ENCODE data around the gene CBLN3. TPM values are rescaled to one million over a fixed set of nuclear protein-coding genes. Genes with fewer than 3 reads are reported as not detected.
A peak's percentile ranks its signal among the peaks of the same experiment; 100 is the strongest.

The CBLN3 gene
- total and polyA plus RNA-seq, 9 of the 15 experiments (the other 6 are each of a cell fraction or from before 2014, with no cell fraction given), result 0.05 to 0.59 (median 0.26) TPM; not detected in 1

- TF ChIP-seq POLR2G (IDR thresholded peaks at IDR 0.05; ENCODE audit: low read depth, low read length) (0 out of 2 replicates have a peak, but pooled peaks have one; percentile 37), NEUROD1 (IDR thresholded peaks at IDR 0.05; ENCODE audit: borderline replicate concordance, low read depth, low read length, partially characterized antibody) (no peak), ILK (tag; IDR thresholded peaks at IDR 0.05; ENCODE audit: borderline replicate concordance, low read depth) (no peak), GATAD2B (IDR thresholded peaks at IDR 0.05; ENCODE audit: borderline replicate concordance) (no peak), KLF1 (tag; IDR thresholded peaks at IDR 0.05) (no peak), CBX8 (IDR thresholded peaks at IDR 0.05; ENCODE audit: borderline replicate concordance, extremely low read depth, low read depth, low read length, poor library complexity, severe bottlenecking) (no peak), SREBF1 (IDR thresholded peaks at IDR 0.05; ENCODE audit: borderline replicate concordance, low read depth, low read length) (no peak), BCL6 (CRISPR knock-in tag; IDR thresholded peaks at IDR 0.05) (no peak), TCF3 (CRISPR knock-in tag; IDR thresholded peaks at IDR 0.05) (peak; percentile 16; the same call in 1 of the 2 replicates), SIN3A (IDR thresholded peaks at IDR 0.05; ENCODE audit: borderline replicate concordance in 2 of 2, control insufficient read depth in 1 of 2, low read depth in 2 of 2, low read length in 2 of 2) (no peak), MYNN (IDR thresholded peaks at IDR 0.05) (no peak), MYNN (CRISPR knock-in tag; IDR thresholded peaks at IDR 0.05) (no peak)
- TF ChIP-seq, protein P1, sequence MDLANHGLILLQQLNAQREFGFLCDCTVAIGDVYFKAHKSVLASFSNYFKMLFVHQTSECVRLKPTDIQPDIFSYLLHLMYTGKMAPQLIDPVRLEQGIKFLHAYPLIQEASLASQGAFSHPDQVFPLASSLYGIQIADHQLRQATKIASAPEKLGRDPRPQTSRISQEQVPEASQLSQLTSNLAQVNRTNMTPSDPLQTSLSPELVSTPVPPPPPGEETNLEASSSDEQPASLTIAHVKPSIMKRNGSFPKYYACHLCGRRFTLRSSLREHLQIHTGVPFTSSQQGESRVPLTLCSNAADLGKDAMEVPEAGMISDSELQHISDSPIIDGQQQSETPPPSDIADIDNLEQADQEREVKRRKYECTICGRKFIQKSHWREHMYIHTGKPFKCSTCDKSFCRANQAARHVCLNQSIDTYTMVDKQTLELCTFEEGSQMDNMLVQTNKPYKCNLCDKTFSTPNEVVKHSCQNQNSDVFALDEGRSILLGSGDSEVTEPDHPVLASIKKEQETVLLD (IDR thresholded peaks at IDR 0.05), result no peak
- TF ChIP-seq, protein P2, sequence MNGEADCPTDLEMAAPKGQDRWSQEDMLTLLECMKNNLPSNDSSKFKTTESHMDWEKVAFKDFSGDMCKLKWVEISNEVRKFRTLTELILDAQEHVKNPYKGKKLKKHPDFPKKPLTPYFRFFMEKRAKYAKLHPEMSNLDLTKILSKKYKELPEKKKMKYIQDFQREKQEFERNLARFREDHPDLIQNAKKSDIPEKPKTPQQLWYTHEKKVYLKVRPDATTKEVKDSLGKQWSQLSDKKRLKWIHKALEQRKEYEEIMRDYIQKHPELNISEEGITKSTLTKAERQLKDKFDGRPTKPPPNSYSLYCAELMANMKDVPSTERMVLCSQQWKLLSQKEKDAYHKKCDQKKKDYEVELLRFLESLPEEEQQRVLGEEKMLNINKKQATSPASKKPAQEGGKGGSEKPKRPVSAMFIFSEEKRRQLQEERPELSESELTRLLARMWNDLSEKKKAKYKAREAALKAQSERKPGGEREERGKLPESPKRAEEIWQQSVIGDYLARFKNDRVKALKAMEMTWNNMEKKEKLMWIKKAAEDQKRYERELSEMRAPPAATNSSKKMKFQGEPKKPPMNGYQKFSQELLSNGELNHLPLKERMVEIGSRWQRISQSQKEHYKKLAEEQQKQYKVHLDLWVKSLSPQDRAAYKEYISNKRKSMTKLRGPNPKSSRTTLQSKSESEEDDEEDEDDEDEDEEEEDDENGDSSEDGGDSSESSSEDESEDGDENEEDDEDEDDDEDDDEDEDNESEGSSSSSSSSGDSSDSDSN (IDR thresholded peaks at IDR 0.05; ENCODE audit: borderline replicate concordance in 1 of 2, low read depth in 2 of 2, low read length in 2 of 2), result peak in 1 of 2 experiments; percentile 46; a peak in 1 of 4 replicates
- TF ChIP-seq, protein P3, sequence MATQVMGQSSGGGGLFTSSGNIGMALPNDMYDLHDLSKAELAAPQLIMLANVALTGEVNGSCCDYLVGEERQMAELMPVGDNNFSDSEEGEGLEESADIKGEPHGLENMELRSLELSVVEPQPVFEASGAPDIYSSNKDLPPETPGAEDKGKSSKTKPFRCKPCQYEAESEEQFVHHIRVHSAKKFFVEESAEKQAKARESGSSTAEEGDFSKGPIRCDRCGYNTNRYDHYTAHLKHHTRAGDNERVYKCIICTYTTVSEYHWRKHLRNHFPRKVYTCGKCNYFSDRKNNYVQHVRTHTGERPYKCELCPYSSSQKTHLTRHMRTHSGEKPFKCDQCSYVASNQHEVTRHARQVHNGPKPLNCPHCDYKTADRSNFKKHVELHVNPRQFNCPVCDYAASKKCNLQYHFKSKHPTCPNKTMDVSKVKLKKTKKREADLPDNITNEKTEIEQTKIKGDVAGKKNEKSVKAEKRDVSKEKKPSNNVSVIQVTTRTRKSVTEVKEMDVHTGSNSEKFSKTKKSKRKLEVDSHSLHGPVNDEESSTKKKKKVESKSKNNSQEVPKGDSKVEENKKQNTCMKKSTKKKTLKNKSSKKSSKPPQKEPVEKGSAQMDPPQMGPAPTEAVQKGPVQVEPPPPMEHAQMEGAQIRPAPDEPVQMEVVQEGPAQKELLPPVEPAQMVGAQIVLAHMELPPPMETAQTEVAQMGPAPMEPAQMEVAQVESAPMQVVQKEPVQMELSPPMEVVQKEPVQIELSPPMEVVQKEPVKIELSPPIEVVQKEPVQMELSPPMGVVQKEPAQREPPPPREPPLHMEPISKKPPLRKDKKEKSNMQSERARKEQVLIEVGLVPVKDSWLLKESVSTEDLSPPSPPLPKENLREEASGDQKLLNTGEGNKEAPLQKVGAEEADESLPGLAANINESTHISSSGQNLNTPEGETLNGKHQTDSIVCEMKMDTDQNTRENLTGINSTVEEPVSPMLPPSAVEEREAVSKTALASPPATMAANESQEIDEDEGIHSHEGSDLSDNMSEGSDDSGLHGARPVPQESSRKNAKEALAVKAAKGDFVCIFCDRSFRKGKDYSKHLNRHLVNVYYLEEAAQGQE (IDR thresholded peaks at IDR 0.05; ENCODE audit: borderline replicate concordance), result no peak
- TF ChIP-seq, protein P3 (CRISPR knock-in tag; IDR thresholded peaks at IDR 0.05; ENCODE audit: low read depth), result no peak
These were observed 744 bp upstream of the CBLN3 start (continued) for GRCh38 chr14:24430143-24430681.
